A673 (cell line): ENCODE data around the gene NRAP.

Source experiments
- EZH2 ChIP-seq: fragments of 200-600 bp; sonication (generic); IDR thresholded peaks from 2 replicates; pipeline ENCODE4 v1.6.1; 2017; ENCODE audit warnings: borderline replicate concordance, low read depth, mild to moderate bottlenecking, mixed read lengths, antibody characterized with exemption, low read length; ENCODE audit not compliant: poor library complexity, severe bottlenecking
- TF ChIP-seq, protein P1 (sequence below): fragments of 300-800, 200-600 bp; sonication (generic); conservative IDR thresholded peaks from 2 replicates; pipeline ENCODE4 v1.5.1; 2017; ENCODE audit warnings: low read depth, mild to moderate bottlenecking, antibody characterized with exemption, low read length, moderate library complexity, mixed read lengths

GRCh38 chr10:113622831-113623230, 41.0 kb downstream of the NRAP start:
- TF ChIP-seq, protein P1, sequence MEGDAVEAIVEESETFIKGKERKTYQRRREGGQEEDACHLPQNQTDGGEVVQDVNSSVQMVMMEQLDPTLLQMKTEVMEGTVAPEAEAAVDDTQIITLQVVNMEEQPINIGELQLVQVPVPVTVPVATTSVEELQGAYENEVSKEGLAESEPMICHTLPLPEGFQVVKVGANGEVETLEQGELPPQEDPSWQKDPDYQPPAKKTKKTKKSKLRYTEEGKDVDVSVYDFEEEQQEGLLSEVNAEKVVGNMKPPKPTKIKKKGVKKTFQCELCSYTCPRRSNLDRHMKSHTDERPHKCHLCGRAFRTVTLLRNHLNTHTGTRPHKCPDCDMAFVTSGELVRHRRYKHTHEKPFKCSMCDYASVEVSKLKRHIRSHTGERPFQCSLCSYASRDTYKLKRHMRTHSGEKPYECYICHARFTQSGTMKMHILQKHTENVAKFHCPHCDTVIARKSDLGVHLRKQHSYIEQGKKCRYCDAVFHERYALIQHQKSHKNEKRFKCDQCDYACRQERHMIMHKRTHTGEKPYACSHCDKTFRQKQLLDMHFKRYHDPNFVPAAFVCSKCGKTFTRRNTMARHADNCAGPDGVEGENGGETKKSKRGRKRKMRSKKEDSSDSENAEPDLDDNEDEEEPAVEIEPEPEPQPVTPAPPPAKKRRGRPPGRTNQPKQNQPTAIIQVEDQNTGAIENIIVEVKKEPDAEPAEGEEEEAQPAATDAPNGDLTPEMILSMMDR: no peak
- no peak for TF ChIP-seq EZH2
